Measurements from ENCODE around the gene ATAD2B.

GRCh38 chr2:23918837-23919489 lies 8.0 kb downstream of the ATAD2B start:
- TF ChIP-seq POLR2A (IDR thresholded peaks at IDR 0.05) (no peak), CTCF (IDR thresholded peaks at IDR 0.05) (no peak)
